GM18951 (cell line): ENCODE data around the gene ROGDI.
"Not testable (repeated sequence)": the region's sequence is repeated elsewhere in the genome, so short reads cannot be mapped to it uniquely, and the experiment has no call there.

Experiments
- POLR2A ChIP-seq: IDR thresholded peaks from 4 replicates; pipeline ENCODE4 v1.6.1; 2011; ENCODE audit warnings: mild to moderate bottlenecking; ENCODE audit not compliant: insufficient read length, insufficient read depth; ENCODE audit errors: extremely low read depth
- in situ Hi-C: fragments of 300-500 bp; cut with MboI; formaldehyde crosslinking; loops from one replicate; pipeline ENCODE4 v1.12.0; 2022; ENCODE audit warnings: low sequenced_read_pairs, mixed read lengths, inconsistent platforms; ENCODE audit not compliant: unreplicated experiment

ROGDI gene

DNA sequence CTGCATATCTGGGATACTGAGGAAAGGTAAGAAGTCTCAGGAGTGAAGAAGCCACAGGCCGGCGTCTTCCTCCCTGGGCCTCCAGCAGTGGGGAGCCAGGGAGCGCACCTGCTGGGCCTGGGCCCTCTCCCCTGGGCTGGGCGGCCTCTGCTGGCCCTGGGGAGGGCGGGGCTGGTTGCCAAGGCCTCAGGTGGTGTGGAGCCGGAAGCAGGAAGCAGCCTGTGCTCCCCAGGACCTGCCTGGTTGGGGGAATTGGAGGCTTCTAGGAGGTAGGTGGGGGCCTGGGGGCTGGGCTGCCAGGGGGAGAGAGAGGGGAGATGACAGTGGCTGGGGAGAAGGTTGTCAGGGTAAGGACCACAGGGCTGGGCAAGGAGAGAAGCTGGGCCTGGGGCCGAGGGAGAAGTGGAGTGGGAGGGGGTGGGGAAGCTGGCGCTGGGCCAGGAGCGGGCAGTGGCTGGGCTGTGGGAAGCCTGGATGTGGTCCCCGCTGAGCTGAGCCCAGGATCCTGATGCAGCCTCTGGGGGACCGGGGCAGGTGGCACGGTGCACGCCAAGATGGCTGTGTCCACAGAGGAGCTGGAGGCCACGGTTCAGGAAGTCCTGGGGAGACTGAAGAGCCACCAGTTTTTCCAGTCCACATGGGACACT lies 7.1 kb downstream of the ROGDI start, which contains the start of gene SMIM22:
TSS of gene SMIM22 (plus strand) at position 189 of the 647 bp plus-strand sequence. CDS start at position 555, 366 bp downstream.
- no peak for TF ChIP-seq POLR2A
- in situ Hi-C loops: no loop called here

DNA sequence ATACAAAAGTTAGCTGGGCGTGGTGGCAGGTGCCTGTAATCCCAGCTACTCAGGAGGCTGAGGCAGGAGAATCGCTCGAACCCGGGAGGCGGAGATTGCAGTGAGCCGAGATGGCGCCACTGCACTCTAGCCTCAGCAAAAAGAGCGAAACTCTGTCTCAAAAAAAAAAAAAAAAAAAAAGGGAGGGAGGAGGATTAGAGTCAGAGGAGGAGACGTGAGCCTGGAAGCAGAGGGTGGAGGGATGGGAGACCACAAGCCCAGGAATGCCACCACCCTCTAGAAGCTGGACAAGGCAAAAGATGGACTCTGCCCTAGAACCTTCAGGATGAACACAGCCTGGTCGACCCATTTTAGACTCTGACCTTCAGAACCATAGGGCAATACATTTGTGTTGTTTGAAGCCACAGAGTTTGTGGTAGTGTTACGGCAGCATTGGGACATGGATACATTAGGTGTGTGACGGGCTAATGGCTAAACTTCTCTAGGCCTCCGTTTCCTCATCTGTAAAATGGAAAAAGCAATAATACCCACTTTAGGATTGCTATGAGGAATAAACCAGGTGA lies 9.4 kb downstream of the ROGDI start:
- in situ Hi-C loops: no loop called here
- TF ChIP-seq POLR2A: no peak

DNA sequence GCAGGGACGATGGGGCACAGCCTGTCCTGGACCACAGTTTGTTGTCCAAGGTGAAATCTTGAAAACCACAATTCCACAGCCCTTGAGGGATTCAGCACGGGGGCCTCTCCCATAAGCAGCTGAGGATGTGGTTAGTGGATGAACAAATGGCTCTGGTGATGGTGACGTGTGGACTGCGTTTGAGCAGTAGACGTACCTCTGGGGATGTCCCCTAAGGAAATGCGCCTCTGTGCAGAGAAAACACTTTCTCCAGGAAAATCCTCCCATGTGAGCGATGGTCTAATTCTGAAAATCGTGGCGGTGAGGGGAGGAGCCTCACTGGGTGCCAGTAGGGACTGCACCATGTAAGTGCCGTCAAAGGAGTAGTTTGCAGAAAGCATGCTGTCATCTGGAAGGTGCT lies 11.6 kb downstream of the ROGDI start:
- in situ Hi-C loops: no loop called here
- TF ChIP-seq POLR2A: no peak

GRCh38 chr16:4790261-4790660 lies 12.2 kb downstream of the ROGDI start:
- in situ Hi-C loops: no loop called here
- TF ChIP-seq POLR2A: no peak

- no peak for TF ChIP-seq POLR2A
- in situ Hi-C loops: no loop called here
Measured at GRCh38 chr16:4788910-4789309, 13.5 kb downstream of the ROGDI start.

GRCh38 chr16:4788489-4788889 lies 13.9 kb downstream of the ROGDI start:
- no peak for TF ChIP-seq POLR2A
- in situ Hi-C loops: no loop called here

- no peak for TF ChIP-seq POLR2A
- in situ Hi-C loops: no loop called here
Measured at GRCh38 chr16:4787627-4788482, 14.6 kb downstream of the ROGDI start, which contains the start of gene SEPTIN12. TSS of gene SEPTIN12 (minus strand) at chr16:4788345. CDS start at chr16:4787645, 700 bp downstream.

GRCh38 chr16:4787068-4787467 lies 15.4 kb downstream of the ROGDI start:
- in situ Hi-C loops: no loop called here
- no peak for TF ChIP-seq POLR2A

- no peak for TF ChIP-seq POLR2A
- in situ Hi-C loops: no loop called here
Measured at GRCh38 chr16:4785758-4786433, 16.5 kb downstream of the ROGDI start.

- in situ Hi-C loops: not testable (repeated sequence)
Measured at GRCh38 chr16:4784444-4784987, 17.9 kb downstream of the ROGDI start.

DNA sequence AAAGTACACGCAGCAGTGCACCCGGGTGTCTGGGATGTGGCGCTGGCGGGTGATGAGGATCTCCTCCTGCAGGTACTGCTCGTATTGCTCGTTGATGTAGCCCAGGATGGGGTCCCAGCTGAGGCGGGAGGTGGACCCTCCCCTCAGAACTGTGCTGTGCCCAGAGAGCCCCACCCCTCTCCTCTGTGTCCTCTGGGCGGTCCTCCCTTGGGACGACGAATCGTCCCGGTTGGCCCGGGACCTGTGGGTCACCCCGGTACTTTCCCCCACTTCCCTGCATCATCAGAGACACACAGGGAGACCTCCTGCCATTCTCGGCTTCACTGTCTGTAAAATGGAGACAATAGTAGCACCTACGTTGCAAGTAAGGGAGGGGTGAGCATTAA lies 18.5 kb downstream of the ROGDI start:
- no peak for TF ChIP-seq POLR2A
- in situ Hi-C loops: no loop called here

GRCh38 chr16:4783251-4783950 lies 19.0 kb downstream of the ROGDI start:
- in situ Hi-C loops: no loop called here
- no peak for TF ChIP-seq POLR2A
